NCI-H524 treated with DMSO at 0.1 percent for 48 hours (cell line): ENCODE results near the gene GHRL.
"Not testable (repeated sequence)": the region's sequence is repeated elsewhere in the genome, so short reads cannot be mapped to it uniquely, and the experiment has no call there.

Source experiments
- DNase-seq: peaks from one replicate; lab custom pipeline; 2025; lab: John Stamatoyannopoulos, UW

The GHRL gene

DNA sequence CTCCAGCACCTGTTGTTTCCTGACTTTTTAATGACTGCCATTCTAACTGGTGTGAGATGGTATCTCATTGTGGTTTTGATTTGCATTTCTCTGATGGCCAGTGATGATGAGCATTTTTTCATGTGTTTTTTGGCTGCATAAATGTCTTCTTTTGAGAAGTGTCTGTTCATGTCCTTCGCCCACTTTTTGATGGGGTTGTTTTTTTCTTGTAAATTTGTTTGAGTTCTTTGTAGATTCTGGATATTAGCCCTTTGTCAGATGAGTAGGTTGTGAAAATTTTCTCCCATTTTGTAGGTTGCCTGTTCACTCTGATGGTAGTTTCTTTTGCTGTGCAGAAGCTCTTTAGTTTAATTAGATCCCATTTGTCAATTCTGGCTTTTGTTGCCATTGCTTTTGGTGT lies 5.3 kb upstream of the GHRL start:
- not testable (repeated sequence) for DNase-seq

DNA sequence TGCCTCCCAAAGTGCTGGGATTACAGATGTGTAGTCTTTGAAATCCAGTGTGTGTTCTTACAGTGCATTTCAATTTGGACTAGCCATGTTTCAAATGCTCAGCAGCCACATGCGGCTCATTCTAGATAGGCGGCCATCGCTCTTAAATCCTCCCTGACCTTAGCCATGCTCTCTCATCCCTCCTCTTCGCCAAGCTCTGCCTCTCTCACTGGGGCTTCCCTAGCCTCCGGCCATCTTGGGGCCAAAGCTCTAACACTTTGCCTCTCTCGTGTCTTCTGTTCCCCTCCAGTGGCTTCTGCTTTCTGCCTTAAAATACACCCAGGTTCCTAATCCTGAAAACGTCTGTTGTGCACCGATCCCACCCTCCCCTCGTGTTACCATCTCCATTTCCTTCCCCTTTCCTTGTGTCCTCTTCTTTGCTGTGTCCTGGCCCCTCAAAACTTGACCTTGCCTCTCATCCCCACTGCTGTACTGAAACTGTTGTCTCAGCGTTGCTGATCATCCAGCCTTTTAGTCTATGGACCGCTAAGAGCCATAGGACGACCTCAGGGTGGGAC lies 1.4 kb upstream of the GHRL start:
- DNase-seq = no peak

- no peak for DNase-seq
Measured at GRCh38 chr3:10291641-10292040, 1.1 kb downstream of the GHRL start.

GRCh38 chr3:10290481-10291176 lies 2.1 kb downstream of the GHRL start:
- no peak for DNase-seq

- DNase-seq = peak; percentile 20
Measured at GRCh38 chr3:10289787-10290355, 2.9 kb downstream of the GHRL start.

- DNase-seq = no peak
Measured at GRCh38 chr3:10289077-10289476, 3.7 kb downstream of the GHRL start.

GRCh38 chr3:10288575-10288960 lies 4.2 kb downstream of the GHRL start:
- no peak for DNase-seq

DNA sequence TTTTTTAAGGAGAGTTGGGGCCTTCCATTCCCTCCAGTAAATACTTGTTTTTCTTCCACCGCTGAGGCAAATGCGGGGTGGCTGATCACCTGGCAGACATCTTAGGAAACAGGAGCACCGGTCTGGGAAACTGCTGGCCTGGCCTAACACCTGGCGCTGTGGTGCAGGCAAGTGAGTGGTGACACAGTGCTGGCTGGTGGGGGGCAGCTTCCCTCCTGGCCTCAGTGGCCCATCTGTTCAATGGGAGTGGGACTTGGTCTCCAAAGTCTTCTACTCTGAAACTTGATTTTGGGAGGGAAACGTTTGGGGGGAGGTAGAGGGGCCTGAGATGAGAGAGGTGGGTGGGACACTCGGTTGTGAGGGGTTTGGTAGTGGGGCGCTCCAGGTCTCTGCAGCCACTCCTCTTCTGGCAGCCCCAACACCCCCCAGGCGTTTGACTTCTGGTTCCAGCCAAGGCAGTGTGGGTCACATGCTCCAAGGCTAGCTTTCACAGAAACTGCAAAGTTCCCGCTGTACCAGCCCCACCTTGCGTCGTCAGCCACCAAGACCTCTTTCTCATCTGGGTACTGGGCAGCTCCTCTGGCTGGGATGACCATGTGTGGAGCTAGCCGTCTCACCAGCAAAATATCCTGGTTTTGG lies 4.7 kb downstream of the GHRL start:
- DNase-seq = no peak

DNA sequence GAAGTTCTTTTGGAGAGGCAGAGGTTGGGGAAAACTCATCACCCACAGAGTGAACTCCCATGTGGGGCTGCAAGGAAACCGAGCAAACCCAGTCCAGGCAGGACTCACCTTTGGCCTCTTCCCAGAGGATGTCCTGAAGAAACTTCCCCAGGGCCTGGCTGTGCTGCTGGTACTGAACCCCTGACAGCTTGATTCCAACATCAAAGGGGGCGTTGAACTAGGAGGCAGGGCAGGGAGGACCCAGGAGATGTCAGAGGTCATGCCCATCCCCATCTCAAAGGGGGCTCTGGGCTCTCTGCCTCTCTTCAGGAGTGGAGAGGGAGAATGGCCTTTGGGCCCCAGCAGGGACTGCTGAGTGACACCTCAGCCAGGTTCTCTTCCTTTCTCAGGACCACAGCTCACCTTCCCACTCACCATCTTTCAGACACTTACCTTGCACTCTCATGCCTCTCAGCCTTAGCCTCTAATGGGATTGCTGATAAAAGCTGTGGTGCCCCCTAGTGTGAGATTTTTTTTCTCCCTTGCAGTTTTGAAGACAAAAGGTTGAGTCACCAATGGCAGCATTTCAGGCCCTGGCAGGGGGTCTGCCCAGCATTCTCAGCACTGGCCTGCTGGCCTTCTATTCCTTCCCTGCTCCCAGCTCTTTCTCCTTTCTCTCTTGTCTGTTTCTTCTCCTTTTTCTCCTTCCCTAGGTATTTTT lies 6.0 kb downstream of the GHRL start:
- DNase-seq = peak; percentile 20

GRCh38 chr3:10286133-10286524 lies 6.6 kb downstream of the GHRL start:
- no peak for DNase-seq

DNA sequence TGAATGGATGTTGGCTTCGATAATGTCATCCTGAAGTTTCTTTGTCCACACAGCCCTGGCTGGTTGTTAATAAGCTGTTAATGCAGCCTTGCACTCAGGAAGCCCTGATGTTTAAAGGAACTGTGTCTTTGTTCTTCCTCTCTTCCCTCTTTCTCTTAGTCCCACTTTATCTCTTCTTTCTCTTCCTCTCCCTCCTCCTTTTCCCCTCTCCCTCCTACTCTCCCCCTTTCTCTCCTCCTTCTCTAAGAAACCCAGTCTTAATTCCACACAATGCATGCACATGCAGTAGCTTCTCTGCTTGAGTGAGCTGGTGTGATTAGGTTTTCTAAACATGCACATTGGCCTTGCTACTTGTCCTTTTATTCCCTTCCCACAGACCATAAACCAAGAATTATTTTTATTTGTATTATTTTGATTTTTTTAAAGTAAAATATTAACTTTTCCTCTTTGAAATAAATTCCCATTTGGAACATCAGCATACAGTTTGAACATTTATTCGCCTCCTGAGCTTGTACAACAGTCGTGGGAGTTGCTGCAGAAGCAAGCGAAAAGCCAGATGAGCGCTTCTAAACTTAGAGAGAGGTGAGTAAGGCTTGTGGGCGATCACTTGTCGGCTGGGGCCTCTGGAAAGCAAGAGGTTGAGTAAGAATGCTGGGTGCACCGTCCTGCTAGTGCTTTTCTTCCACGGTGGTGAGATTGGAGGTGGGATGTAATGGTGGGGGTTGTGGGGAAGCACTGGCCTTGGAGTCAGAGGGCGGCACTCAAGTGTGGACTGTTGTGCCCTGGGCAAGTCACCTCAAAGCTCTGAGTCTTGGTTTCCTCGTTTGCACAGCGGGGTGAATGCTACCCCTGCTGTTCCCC lies 7.2 kb downstream of the GHRL start:
- DNase-seq = no peak

DNA sequence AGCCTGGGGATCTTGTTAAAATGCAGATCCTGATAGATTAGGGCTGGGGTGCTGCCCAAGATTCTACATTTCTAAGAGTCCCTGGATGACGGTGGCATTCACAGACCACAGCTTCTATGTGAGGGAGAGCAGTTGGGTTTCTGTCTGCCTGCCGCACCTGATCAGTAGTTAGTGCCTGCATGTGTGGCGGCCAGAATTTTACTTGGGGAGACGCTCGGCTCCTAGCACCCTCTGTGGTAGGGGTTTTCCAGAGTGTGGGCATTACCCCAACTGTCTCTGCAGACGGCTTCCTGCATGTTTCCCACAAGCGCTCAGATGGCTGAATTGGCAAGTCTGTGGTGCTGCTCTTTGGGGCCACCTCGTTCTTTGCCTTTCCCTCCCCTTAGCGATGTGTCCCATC lies 8.3 kb downstream of the GHRL start:
- DNase-seq = no peak

DNA sequence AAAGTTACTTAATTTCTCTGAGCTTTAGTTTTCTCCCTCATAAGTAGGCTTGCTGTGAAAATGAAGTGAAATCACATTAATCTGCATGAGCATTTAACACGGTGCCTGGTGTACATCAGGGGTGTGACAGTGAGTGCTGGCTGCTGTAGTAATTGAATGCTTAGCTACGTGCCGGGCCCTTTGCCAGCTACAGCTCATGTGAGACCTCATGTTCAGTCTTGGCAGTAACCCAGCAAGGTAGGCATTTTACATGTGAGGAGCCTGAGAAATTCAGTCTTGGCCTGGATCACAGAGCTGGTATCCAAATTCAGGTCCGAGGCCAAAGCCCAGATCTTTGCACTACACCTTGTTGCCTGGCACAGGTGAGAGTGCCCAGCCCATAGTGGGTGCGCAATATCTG lies 9.1 kb downstream of the GHRL start:
- DNase-seq = no peak

GRCh38 chr3:10281951-10282350 lies 10.8 kb downstream of the GHRL start:
- no peak for DNase-seq

- DNase-seq = no peak
Measured at GRCh38 chr3:10280571-10280970, 12.2 kb downstream of the GHRL start.

- no peak for DNase-seq
Measured at GRCh38 chr3:10280177-10280529, 12.6 kb downstream of the GHRL start.

DNA sequence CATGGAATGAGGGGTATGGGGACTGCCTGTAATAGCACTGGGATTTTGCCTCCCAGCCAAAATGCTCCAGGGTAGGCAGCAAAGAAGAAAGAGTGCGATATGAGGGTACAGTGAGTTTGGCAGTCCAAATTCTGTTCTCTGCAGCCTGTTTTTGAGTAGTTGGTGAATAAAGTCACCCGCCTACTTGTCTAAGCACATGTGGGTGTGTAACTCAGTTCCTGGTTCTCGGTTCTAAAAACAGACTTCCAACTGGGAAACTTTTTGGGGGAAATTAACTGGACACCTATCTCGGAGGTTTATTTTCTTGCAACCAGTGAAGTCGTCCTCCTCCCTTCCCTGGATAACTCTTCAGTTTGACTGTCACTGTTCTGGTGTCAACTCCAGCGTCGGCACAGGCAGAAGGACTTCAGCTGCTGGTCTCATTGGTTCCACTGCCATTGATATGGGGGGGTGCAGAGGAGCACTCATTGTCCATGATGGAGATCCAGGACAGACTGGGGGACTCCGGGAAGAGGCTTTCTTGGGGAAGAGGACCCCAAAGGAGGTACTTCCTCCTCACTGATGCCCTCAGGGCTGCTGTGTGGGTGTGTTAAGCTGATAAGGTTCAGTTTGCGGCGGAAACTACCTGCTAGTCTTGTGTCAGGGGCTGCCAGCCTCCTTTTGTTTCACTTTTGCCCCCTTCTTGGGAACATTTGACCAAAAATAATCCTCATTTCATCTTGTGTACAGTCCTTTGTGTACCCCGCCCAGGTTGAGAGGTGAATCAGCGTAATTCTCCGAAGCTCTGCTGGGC lies 13.2 kb downstream of the GHRL start:
- no peak for DNase-seq

DNA sequence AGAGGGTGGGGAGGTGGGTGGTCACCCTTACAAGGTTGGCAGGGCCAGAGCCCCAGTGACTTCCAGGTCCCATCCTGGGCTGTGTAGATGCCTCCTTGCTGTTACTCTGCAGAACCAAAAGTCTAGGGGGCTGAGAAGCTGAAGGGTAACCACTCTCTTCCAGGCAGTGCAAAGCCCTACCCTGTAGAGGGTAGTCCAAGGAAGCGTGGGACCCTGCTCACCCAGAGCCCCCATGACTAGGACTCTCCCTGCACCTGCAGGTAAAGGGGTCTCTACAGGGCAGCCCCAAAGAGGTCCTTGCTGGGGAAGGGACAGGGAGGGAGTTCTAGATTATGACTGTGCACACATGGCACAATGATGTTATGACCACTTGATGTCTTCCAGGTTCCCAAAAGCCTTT lies 14.2 kb downstream of the GHRL start:
- DNase-seq = no peak

DNA sequence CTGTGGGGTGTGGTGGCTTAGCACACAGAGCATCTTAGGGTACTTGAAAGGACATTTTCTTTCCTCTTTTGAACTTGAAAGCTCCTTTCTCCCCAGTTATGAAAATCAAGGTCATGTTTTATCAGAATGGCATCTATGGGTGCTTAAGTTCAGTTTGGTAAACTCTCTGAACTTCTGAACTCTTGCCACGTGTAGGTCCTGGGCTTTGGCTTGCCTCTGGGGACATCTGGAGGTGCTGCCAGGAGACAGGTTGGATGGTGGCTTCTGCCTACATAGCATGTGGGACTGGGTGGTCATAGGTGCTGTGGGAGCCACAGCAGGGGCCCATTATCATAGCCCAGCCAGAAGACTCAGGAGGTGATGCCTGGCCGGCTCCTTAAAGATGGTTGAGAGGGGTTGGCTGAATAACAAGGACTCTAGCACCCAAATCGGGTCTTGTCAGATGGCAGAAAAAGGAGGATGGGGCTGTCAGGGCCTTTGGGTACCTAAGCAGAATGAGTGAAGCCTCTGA lies 15.6 kb downstream of the GHRL start:
- no peak for DNase-seq

- no peak for DNase-seq
Measured at GRCh38 chr3:10274601-10275000, 18.1 kb downstream of the GHRL start.
